KOPT-K1 (cell line): ENCODE measurements around the gene TERT.

Experiments used
- H3K27ac ChIP-seq: fragments of 200-600 bp; sonication (generic); 2 replicates; pipeline ENCODE4 v1.5.1; 2016; ENCODE audit warnings: antibody characterized with exemption, mild to moderate bottlenecking, low read depth, low read length; ENCODE audit not compliant: poor library complexity, severe bottlenecking
- H3K36me3 ChIP-seq: fragments of 200-600 bp; sonication (generic); 2 replicates; pipeline ENCODE4 v1.5.1; 2017; ENCODE audit warnings: antibody characterized with exemption, mild to moderate bottlenecking, low read length, moderate library complexity; ENCODE audit not compliant: insufficient read depth
- H3K9me3 ChIP-seq: fragments of 200-600 bp; sonication (generic); 2 replicates; pipeline ENCODE4 v1.5.1; 2017; ENCODE audit warnings: antibody characterized with exemption, low read length, mild to moderate bottlenecking; ENCODE audit not compliant: insufficient read depth, poor library complexity, severe bottlenecking

The TERT gene

GRCh38 chr5:1261643-1262042 is 33.2 kb downstream of the TERT start:
- Histone ChIP-seq H3K27ac (no peak overlapping the region), H3K36me3 (no peaks in the 10 kb centered on the region), H3K9me3 (no peaks in the 10 kb centered on the region)

- Histone ChIP-seq H3K9me3 (no peaks in the 10 kb centered on the region), H3K27ac (no peak overlapping the region), H3K36me3 (no peaks in the 10 kb centered on the region)
Observed at GRCh38 chr5:1259806-1260480, 34.9 kb downstream of the TERT start.

GRCh38 chr5:1257841-1258240 is 37.0 kb downstream of the TERT start:
- Histone ChIP-seq H3K36me3 (no peaks in the 10 kb centered on the region), H3K27ac (no peak overlapping the region), H3K9me3 (no peaks in the 10 kb centered on the region)

- no peaks in the 10 kb centered on the region for H3K9me3 ChIP-seq
- no peak overlapping the region for H3K27ac ChIP-seq
- no peaks in the 10 kb centered on the region for H3K36me3 ChIP-seq
Observed at GRCh38 chr5:1257363-1257762, 37.5 kb downstream of the TERT start.

- H3K9me3 ChIP-seq, result no peaks in the 10 kb centered on the region
- H3K27ac ChIP-seq, result no peak overlapping the region
- no peaks in the 10 kb centered on the region for H3K36me3 ChIP-seq
Observed at GRCh38 chr5:1256776-1257175, 38.1 kb downstream of the TERT start.

GRCh38 chr5:1255081-1255561 is 39.7 kb downstream of the TERT start:
- Histone ChIP-seq H3K36me3 (no peaks in the 10 kb centered on the region), H3K27ac (peak overlapping the region; percentile 36), H3K9me3 (no peaks in the 10 kb centered on the region)

GRCh38 chr5:1254196-1254595 is 40.7 kb downstream of the TERT start:
- no peaks in the 10 kb centered on the region for H3K36me3 ChIP-seq
- H3K27ac ChIP-seq, result peak overlapping the region; percentile 36
- H3K9me3 ChIP-seq, result no peaks in the 10 kb centered on the region

- no peaks in the 10 kb centered on the region for H3K9me3 ChIP-seq
- H3K27ac ChIP-seq, result no peak overlapping the region
- H3K36me3 ChIP-seq, result no peaks in the 10 kb centered on the region
Observed at GRCh38 chr5:1253456-1254105, 41.3 kb downstream of the TERT start.

GRCh38 chr5:1252681-1253080 is 42.2 kb downstream of the TERT start:
- Histone ChIP-seq H3K36me3 (no peaks in the 10 kb centered on the region), H3K27ac (no peak overlapping the region), H3K9me3 (no peaks in the 10 kb centered on the region)

- Histone ChIP-seq H3K9me3 (no peaks in the 10 kb centered on the region), H3K36me3 (no peaks in the 10 kb centered on the region), H3K27ac (no peak overlapping the region)
Observed at GRCh38 chr5:1251678-1252580, 42.9 kb downstream of the TERT start.

GRCh38 chr5:1249366-1250280 is 45.2 kb downstream of the TERT start:
- H3K36me3 ChIP-seq, result no peaks in the 10 kb centered on the region
- H3K27ac ChIP-seq, result no peak overlapping the region
- H3K9me3 ChIP-seq, result no peaks in the 10 kb centered on the region

GRCh38 chr5:1247811-1248210 is 47.1 kb downstream of the TERT start:
- no peaks in the 10 kb centered on the region for H3K36me3 ChIP-seq
- no peaks in the 10 kb centered on the region for H3K9me3 ChIP-seq
- H3K27ac ChIP-seq, result no peak overlapping the region

GRCh38 chr5:1246711-1247431 is 48.0 kb downstream of the TERT start:
- no peaks in the 10 kb centered on the region for H3K9me3 ChIP-seq
- no peaks in the 10 kb centered on the region for H3K36me3 ChIP-seq
- H3K27ac ChIP-seq, result no peak overlapping the region
